GM18868 (cell line): Measurements from ENCODE around the gene ASCL2.

ENCODE experiments used
- ATAC-seq: cut with Tn5 transposase; IDR thresholded peaks from one replicate; pipeline ENCODE4 v1.9.1; 2021; ENCODE audit warnings: mild to moderate bottlenecking, moderate library complexity; ENCODE audit not compliant: unreplicated experiment

ASCL2 gene

GRCh38 chr11:2270322-2271076, at the start of gene ASCL2:
TSS of gene ASCL2 (minus strand) at chr11:2270588. CDS start at chr11:2270332, 256 bp downstream.
- no peak for ATAC-seq

- ATAC-seq: no peak
Measured at GRCh38 chr11:2319791-2320472, 49.5 kb upstream of the ASCL2 start.

DNA sequence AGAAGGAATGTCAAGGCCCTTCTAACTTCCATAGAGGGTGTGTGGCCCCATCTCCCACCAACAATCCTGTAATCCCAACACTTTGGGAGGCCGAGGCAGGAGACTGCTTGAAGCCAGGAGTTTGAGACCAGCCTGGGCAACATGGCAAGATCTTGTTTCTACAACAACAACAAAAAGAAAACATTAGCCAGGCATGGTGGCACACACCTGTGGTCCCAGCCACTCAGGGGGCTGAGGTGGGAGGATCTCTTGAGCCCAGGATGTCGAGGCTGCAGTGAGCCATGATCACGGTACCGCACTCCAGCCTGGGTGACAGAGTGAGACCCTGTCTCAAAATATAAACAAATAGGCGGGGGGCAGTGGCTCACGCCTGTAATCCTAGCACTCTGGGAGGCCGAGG, 48.3 kb upstream of the ASCL2 start:
- ATAC-seq: no peak

- no peak for ATAC-seq
Measured at GRCh38 chr11:2318123-2318522, 47.7 kb upstream of the ASCL2 start.

DNA sequence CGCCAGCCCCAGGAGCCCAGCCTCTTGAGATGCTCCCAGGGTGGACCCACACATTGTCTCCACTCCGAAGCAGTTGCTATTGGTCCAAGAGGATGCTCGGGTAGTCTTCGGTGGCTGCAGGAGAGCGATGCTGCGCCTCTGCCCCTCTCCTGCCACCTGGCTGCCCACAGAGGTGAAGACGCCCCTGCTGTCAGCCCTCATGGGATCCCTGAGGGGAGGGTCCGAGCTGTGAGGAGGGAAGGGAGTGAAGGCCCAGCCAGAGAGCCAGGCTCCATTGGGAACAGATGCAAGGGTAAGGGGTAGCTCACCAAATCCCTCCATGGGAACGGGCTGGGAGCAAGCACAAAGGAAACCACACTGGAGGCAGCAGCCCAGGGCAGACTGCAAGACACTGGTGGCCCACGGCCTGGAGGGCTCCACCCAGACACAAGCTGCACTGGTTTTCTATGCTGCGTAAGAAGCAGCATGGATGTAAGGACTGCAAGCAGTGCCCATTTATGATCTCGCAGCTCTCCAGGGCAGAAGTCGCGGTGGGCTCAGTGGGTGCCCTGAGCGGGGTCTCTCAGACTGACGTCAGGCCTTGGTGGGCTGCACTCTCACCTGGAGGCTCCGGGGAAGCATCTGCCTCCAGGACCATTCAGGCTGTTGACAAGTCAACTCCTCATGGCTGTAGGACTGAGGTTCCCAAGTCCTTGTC, 47.1 kb upstream of the ASCL2 start:
- ATAC-seq: no peak

GRCh38 chr11:2316963-2317244, 46.5 kb upstream of the ASCL2 start:
- ATAC-seq: no peak

DNA sequence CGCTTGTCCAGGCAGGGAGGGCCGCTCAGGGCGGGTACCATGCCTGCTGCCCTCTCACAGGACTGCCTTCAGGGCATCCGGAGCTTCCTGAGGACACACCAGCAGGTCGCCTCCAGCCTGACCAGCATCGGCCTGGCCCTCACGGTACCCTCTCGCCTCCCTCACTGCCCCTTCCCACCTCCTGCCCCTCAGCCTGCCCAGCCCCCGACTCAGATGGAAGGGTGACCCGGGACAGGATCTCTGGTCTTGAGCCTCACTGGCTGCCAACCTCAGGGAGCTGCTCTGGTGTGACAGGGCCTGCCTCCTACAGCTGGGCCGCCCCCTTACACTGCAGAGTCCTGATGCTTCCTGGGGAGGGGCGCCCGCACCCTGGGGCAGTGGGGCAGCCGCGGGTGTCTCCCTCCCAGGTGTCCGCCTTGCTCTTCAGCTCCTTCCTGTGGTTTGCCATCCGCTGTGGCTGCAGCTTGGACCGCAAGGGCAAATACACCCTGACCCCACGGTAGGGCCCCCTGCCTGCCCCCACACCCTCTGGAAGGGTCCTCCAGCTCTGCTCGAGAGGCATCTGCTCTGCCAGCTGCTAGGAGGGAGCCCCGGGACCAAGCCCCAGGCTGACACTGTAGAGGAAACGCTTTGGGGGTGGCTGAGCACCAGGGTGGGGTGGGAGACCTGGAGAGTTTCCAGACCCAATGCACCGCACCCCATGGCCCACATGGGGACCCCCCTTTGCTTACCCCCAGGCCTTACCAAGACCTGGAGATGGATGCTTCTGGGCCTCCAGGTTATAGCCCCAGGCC, 46.0 kb upstream of the ASCL2 start:
- ATAC-seq: no peak

- no peak for ATAC-seq
Measured at GRCh38 chr11:2315395-2316168, 45.2 kb upstream of the ASCL2 start.

GRCh38 chr11:2314525-2315394, 44.4 kb upstream of the ASCL2 start:
- ATAC-seq: no peak

- ATAC-seq: no peak
Measured at GRCh38 chr11:2314136-2314524, 43.7 kb upstream of the ASCL2 start.

DNA sequence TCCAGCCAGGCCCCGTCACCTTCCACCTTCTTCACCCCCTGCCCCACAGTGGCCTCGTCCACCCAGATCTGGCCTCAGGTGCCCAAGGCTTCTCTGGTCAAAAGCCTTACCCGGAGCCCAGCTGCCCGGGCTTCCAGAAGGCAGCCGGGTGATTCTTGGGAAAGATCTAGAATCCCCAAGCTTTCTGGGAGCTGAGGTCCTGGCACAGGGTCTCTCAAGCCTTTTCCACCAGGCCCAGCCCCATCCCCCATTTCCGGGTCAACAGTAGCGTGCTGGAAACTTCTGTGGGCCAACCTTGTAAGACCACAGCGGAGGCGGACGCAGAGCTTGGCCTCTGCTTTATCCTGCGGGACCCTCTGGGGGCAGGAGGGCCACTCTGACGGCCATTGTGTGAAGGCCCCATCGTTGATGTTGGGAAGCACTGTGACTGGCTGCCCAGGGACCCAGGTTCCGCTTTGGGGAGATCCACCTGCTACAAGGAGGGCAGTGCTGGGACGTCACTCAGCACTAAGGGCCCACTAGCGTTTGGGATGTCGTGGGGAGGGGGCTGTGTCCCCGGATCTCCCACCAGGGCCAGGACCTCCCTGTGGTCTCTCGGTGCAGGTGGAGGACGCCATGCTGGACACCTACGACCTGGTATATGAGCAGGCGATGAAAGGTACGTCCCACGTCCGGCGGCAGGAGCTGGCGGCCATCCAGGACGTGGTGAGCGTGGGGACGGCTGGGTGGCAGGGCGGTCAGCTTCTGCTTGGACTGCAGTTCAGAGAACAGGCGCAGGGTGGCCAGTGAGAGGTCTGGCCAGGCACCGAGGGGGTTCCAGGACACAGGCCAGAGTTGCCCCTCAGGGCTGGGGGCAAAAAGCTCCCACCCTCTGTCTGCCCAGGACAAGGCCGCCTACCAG, 42.9 kb upstream of the ASCL2 start:
- ATAC-seq: no peak

GRCh38 chr11:2312232-2313042, 42.0 kb upstream of the ASCL2 start:
- no peak for ATAC-seq

GRCh38 chr11:2311353-2312133, 41.2 kb upstream of the ASCL2 start:
- no peak for ATAC-seq

DNA sequence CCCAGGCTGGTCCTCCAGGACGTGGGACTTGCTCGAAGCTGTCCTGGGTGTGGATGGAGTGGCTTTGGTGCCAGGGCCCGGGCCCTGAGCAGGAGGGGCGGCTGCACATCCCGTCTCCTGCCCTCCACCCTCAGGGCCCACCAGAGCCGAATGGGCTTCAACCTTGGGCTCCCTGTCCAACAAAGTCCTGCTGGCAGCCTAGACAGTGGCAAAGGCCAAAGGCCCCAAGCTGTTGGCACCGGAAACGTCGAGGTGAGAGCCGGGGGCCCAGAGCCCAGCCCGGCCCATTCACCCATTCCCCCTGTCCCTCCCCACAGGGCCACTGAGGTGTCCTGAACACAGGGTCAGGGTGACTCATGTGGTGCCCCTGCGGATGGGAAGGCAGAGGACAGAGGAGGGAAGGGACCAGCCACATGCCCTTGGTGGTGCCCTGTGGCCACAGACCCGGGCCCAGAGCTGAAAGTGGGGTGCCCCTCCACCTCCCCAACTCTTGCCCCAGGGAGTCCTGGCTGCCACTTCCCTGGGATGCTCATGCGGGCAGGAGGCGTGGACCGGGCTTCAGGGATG, 40.5 kb upstream of the ASCL2 start:
- no peak for ATAC-seq

GRCh38 chr11:2310073-2310785, 39.8 kb upstream of the ASCL2 start:
- ATAC-seq: no peak
